Brain microvascular endothelial cell (primary cell): ENCODE measurements around the gene CEP85.
"Not testable (repeated sequence)": the region's sequence is repeated elsewhere in the genome, so short reads cannot be mapped to it uniquely, and the experiment has no call there.

Source experiments
- DNase-seq: peaks from one replicate; pipeline ENCODE4 v3.0.0-alpha.2; 2020
- H3K27ac ChIP-seq: fragments of 250-450 bp; sonication (Bioruptor Pico); 2 replicates; pipeline ENCODE4 v1.5.1; 2020; ENCODE audit warnings: mild to moderate bottlenecking, moderate library complexity
- H3K27me3 ChIP-seq: fragments of 250-450 bp; sonication (Bioruptor Pico); replicated peaks from 2 replicates; pipeline ENCODE4 v1.5.1; 2020; ENCODE audit warnings: mild to moderate bottlenecking
- H3K36me3 ChIP-seq: fragments of 250-450 bp; sonication (Bioruptor Pico); replicated peaks from 2 replicates; pipeline ENCODE4 v1.5.1; 2020; ENCODE audit warnings: mild to moderate bottlenecking
- H3K4me3 ChIP-seq: 2 replicates; pipeline ENCODE4 v1.5.1; 2011; ENCODE audit warnings: low read depth, mild to moderate bottlenecking, control low read depth, low read length, moderate library complexity
- in situ Hi-C: cut with HindIII; loops from 2 replicates; pipeline ENCODE4 v1.10.0; 2017; ENCODE audit warnings: low sequenced_read_pairs, low pct_ligation_motif_present
- TF ChIP-seq, protein P1 (sequence below): IDR thresholded peaks from 2 replicates; pipeline ENCODE4 v1.5.1; 2011; ENCODE audit warnings: low read depth, mild to moderate bottlenecking, moderate library complexity, low read length, control low read depth, inconsistent platforms; ENCODE audit errors: missing control alignments

Gene CEP85

DNA sequence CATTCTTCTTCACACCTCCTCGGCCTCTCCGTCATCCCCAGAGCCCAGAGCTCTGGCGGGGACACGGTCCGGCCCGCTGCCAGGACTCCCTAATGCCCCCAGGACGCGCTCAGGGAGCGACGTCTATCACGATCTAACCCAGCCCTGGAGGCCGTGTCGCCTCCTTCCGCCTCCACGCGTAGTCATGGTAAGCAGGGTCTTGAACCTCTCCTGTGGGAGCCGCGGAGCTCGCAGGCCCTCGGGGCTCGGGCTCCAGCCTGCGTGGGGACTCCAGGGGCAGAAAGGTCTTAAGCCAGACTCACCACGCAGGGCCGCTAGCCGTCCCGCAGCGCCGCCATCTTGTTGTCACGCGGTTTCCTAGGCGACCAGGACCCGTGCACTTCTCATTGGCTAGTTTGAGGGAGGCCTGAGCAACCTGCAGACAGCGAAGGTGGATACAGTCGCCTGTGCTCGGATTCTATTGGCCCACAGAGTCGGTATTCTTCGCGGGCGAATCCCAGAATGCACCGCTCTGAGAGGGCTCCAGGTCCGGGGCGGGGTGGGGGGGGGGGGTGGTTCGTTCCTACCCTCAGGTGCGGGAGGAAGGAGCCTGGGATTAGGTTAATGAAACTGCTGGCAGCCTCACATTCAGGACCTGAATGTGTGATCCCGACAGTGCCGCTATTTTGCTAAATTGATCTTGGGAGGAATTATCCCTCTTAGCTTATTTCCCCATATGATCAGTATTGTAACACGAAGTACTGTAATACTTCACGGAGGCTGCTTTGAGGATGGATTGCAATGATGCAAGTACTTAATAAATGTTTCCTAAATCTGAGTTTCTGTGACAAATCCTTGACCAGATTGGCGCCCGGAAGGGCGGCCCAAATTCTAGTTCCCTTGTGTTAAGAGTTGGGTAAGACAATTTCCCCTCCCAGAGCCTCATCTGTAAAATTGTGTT lies 72.6 kb downstream of the CEP85 start, which contains the start of gene UBXN11:
Gene UBXN11 (minus strand): TSS at position 347 of the 940 bp plus-strand sequence. CDS start 3,753 bp downstream, outside the sequence.
- Histone ChIP-seq H3K27me3 (no peaks in the 10 kb centered on the region), H3K36me3 (no peaks in the 10 kb centered on the region), H3K27ac (peak within 1 kb of the TSS; percentile 57), H3K4me3 (peak within 1 kb of the TSS; percentile 92)
- in situ Hi-C loops = no loop called here
- DNase-seq = peak; percentile 96
- TF ChIP-seq, protein P1, sequence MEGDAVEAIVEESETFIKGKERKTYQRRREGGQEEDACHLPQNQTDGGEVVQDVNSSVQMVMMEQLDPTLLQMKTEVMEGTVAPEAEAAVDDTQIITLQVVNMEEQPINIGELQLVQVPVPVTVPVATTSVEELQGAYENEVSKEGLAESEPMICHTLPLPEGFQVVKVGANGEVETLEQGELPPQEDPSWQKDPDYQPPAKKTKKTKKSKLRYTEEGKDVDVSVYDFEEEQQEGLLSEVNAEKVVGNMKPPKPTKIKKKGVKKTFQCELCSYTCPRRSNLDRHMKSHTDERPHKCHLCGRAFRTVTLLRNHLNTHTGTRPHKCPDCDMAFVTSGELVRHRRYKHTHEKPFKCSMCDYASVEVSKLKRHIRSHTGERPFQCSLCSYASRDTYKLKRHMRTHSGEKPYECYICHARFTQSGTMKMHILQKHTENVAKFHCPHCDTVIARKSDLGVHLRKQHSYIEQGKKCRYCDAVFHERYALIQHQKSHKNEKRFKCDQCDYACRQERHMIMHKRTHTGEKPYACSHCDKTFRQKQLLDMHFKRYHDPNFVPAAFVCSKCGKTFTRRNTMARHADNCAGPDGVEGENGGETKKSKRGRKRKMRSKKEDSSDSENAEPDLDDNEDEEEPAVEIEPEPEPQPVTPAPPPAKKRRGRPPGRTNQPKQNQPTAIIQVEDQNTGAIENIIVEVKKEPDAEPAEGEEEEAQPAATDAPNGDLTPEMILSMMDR = no peak

DNA sequence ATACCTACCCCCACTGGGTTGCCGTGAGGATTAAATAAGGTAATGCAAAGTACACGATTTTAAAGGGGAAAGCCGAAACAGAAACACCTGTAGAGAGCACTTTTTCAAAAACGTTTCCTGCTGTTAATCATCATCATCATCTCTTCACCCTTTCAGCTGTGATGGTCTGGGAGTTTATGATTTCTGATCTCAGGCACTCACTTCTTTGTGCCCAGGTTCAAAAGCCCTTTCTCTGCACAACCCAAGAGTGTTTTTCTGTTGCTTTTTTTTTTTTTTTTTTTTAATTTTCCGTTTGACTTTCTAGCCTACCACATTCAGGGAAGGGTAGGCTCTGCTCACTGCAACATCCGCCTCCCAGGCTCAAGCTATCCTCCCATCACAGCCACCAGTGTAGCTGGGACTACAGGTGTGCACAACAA lies 73.4 kb downstream of the CEP85 start:
- in situ Hi-C loops = no loop called here
- Histone ChIP-seq H3K4me3 (no peak overlapping the region), H3K36me3 (no peaks in the 10 kb centered on the region), H3K27me3 (no peaks in the 10 kb centered on the region), H3K27ac (no peak overlapping the region)
- TF ChIP-seq, protein P1 = no peak
- DNase-seq = no peak

- H3K4me3 ChIP-seq, H3K27me3 ChIP-seq, H3K27ac ChIP-seq, DNase-seq, in situ Hi-C loops, H3K36me3 ChIP-seq: not testable (repeated sequence)
These were observed 74.2 kb downstream of the CEP85 start for GRCh38 chr1:26307966-26308899.

GRCh38 chr1:26314501-26314900 lies 80.5 kb downstream of the CEP85 start:
- Histone ChIP-seq H3K36me3 (no peaks in the 10 kb centered on the region), H3K27ac (no peak overlapping the region), H3K4me3 (no peak overlapping the region), H3K27me3 (no peaks in the 10 kb centered on the region)
- in situ Hi-C loops = no loop called here
- TF ChIP-seq, protein P1 = no peak
- DNase-seq = no peak

DNA sequence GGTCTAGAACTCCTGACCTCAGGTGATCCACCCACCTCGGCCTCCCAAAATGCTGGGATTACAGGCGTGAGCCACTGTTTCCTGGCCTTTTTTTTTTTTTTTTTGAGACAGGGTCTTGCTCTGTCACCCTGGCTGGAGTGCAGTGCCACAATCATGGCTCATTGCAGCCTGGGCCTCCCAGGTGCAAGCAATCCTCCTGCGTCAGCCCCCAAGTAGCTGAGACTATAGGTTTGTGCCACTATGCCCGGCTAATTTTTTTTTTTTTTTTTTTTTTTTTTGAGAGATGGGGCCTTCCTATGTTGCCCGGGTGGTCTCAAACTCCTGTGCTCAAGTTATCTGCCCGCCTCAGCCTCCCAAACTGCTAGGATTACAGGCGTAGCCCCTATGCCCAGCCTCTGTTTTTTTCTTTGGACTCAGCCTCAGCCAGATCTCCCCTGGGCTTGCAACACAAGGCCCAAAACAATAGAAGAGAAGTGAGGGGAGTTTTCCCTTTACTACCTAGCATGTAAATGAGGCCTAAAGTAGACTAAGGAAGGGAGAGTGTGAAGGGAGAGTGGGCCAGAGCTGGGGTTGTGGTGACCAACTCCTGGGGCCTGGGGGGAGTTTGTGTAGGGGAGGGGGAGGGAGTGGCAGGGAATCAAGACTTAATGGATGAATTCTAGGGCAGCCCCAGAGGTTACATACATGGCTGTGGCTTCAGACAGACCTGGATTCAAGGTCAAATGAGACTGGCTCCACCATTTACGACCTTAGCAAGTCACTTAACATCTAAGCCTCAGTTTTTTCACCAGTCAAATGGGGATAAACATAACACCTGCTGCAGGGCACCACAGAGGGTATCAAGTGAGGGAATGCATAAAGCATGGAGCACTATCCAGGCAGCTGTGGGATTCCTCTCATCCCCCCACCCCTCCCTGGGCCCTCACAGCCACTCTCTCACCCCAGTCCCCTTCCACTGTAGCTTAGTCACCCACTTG lies 82.2 kb downstream of the CEP85 start:
- H3K4me3 ChIP-seq = no peak overlapping the region
- TF ChIP-seq, protein P1 = no peak
- in situ Hi-C loops = no loop called here
- no peak for DNase-seq
- H3K36me3 ChIP-seq = no peaks in the 10 kb centered on the region
- no peak overlapping the region for H3K27ac ChIP-seq
- no peaks in the 10 kb centered on the region for H3K27me3 ChIP-seq
